MM.1S (cell line): ENCODE measurements around the gene LAMA4.

Experiments
- EZH2 ChIP-seq: fragments of 300-600 bp; sonication (generic); optimal IDR thresholded peaks from 2 replicates; pipeline ENCODE3; 2017; ENCODE audit warnings: low read depth, mild to moderate bottlenecking, antibody characterized with exemption, low read length, mixed read lengths
- EZH2phosphoT487 ChIP-seq: fragments of 300-600 bp; sonication (generic); IDR thresholded peaks from 2 replicates; pipeline ENCODE4 v1.6.1; 2018; ENCODE audit warnings: antibody characterized with exemption, low read length
- TF ChIP-seq, protein P1 (sequence below): fragments of 300-600 bp; sonication (generic); IDR thresholded peaks from 2 replicates; pipeline ENCODE4 v1.5.1; 2016; ENCODE audit warnings: antibody characterized with exemption, low read length, mixed read lengths

DNA sequence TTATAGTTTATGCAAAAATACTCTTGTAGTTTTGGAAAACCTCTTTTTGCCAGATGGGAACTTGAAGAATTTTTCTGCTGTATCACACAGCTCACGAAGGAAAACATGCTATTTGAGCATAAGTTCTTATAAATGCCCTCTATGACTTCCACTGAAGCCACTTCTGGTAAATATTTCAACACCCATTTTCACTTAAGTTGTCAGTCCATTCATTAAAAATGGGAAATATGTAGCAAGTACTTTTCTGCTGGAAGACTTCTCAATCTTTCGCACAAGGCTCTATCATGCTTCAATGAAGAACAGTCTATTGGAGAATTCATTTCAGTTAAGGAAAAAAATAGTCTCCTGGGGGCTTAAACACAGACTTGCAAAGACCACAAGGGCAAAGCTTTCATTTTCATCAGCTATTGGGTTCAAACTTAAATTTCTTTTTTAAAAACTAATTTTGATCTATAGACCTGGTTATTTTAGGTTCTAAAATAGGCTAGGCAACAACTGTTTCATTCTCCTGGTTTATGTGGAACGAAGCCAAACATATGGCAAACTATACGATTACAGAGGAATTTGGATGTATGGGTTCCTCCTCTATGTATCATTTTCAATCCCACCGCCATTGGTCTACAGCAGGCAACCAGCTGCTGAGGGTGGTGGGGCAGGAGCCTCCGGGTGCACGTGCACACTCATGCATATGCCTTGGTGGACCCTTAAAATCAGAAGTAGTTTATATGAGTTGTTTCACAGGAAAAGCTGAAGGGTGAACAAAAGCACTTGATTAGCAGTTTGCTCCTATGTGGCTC is 38.7 kb downstream of the LAMA4 start:
- TF ChIP-seq, protein P1, sequence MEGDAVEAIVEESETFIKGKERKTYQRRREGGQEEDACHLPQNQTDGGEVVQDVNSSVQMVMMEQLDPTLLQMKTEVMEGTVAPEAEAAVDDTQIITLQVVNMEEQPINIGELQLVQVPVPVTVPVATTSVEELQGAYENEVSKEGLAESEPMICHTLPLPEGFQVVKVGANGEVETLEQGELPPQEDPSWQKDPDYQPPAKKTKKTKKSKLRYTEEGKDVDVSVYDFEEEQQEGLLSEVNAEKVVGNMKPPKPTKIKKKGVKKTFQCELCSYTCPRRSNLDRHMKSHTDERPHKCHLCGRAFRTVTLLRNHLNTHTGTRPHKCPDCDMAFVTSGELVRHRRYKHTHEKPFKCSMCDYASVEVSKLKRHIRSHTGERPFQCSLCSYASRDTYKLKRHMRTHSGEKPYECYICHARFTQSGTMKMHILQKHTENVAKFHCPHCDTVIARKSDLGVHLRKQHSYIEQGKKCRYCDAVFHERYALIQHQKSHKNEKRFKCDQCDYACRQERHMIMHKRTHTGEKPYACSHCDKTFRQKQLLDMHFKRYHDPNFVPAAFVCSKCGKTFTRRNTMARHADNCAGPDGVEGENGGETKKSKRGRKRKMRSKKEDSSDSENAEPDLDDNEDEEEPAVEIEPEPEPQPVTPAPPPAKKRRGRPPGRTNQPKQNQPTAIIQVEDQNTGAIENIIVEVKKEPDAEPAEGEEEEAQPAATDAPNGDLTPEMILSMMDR = no peak
- TF ChIP-seq EZH2 (no peak), EZH2phosphoT487 (no peak)
